H1 (cell line): ENCODE measurements around the gene DNAJB7. TPM values are rescaled to one million over a fixed set of nuclear protein-coding genes. Genes with fewer than 3 reads are reported as not detected.

Experiments
- CTCF ChIA-PET: fragments of 300-600 bp; sonication (Branson Sonifier 250); formaldehyde crosslinking; loops from one replicate; lab custom pipeline; 2021; ENCODE audit not compliant: partially characterized antibody; lab: Charles Lee
- POLR2A ChIA-PET: fragments of 300-600 bp; sonication (Branson Sonifier 250); formaldehyde crosslinking; loops from one replicate; lab custom pipeline; 2021; ENCODE audit warnings: inconsistent platforms; ENCODE audit not compliant: partially characterized antibody; lab: Charles Lee
- DNase-seq, 2 experiments: peaks; one replicate each; pipeline versions ENCODE4 v3.0.0 to v3.0.0-alpha.2; 2010 to 2022; ENCODE audit warnings: low spot score in 2 of 2, low read depth in 1 of 2, mixed read lengths in 1 of 2
- FAIRE-seq: peaks from 2 replicates; lab custom pipeline; 2011; peaks lifted over from hg19 to GRCh38; lab: Jason Lieb, UNC
- H2AFZ ChIP-seq: 2 replicates; pipeline ENCODE4 v1.8.1; 2012; ENCODE audit warnings: low read length, inconsistent platforms
- H2AK5ac ChIP-seq: 2 replicates; pipeline ENCODE4 v1.6.1; 2013; ENCODE audit warnings: low read depth, low read length
- H2BK120ac ChIP-seq: replicated peaks from 2 replicates; pipeline ENCODE3; 2013; ENCODE audit warnings: low read depth, low read length, inconsistent platforms
- H2BK12ac ChIP-seq: 2 replicates; pipeline ENCODE4 v1.6.1; 2013; ENCODE audit warnings: low read depth, low read length
- H2BK15ac ChIP-seq: 2 replicates; pipeline ENCODE4 v1.6.1; 2013; ENCODE audit warnings: low read length
- H2BK20ac ChIP-seq: 2 replicates; pipeline ENCODE4 v1.6.1; 2013; ENCODE audit warnings: low read length
- H2BK5ac ChIP-seq: 2 replicates; pipeline ENCODE4 v1.6.1; 2013; ENCODE audit warnings: low read depth, low read length
- H3K14ac ChIP-seq: 2 replicates; pipeline ENCODE4 v1.6.1; 2013; ENCODE audit warnings: inconsistent platforms; ENCODE audit not compliant: insufficient read length
- H3K18ac ChIP-seq: 2 replicates; pipeline ENCODE4 v1.6.1; 2013; ENCODE audit warnings: low read length; ENCODE audit errors: extremely low read depth
- H3K23ac ChIP-seq: 2 replicates; pipeline ENCODE4 v1.6.1; 2013; ENCODE audit warnings: inconsistent platforms; ENCODE audit not compliant: insufficient read length
- H3K23me2 ChIP-seq: 2 replicates; pipeline ENCODE4 v1.6.1; 2013; ENCODE audit warnings: low read depth, low read length
- H3K27ac ChIP-seq: 2 replicates; pipeline ENCODE4 v1.6.1; 2011; ENCODE audit warnings: low read depth, low read length, inconsistent platforms
- H3K27me3 ChIP-seq, 4 experiments: replicated peaks in 1 of 4; 1 replicate in 1 of 4; 2 replicates in 3 of 4; pipeline versions ENCODE4 v1.6.1 to v1.8.1; 2011 to 2013; ENCODE audit warnings: low read length in 3 of 4, mild to moderate bottlenecking in 3 of 4, inconsistent platforms in 2 of 4, mixed read lengths in 2 of 4, moderate library complexity in 1 of 4; ENCODE audit not compliant: control insufficient read depth in 3 of 4, insufficient read depth in 3 of 4; ENCODE audit errors: extremely low read depth in 1 of 4
- H3K36me3 ChIP-seq, 4 experiments: 2 replicates each; pipeline versions ENCODE4 v1.6.1 to v1.8.1; 2011 to 2013; ENCODE audit warnings: mild to moderate bottlenecking in 4 of 4, low read length in 3 of 4, moderate library complexity in 2 of 4, control low read depth in 1 of 4, inconsistent platforms in 1 of 4; ENCODE audit not compliant: insufficient read depth in 4 of 4, control insufficient read depth in 2 of 4
- H3K4ac ChIP-seq: replicated peaks from 2 replicates; pipeline ENCODE3; 2013; ENCODE audit warnings: low read length, low read depth, mixed read lengths, inconsistent platforms; ENCODE audit not compliant: insufficient read length
- H3K4me1 ChIP-seq, 4 experiments: replicated peaks in 1 of 4; 1 replicate in 1 of 4; 2 replicates in 3 of 4; pipeline versions ENCODE4 v1.6.1 to v1.8.1; 2011 to 2013; ENCODE audit warnings: low read length in 3 of 4, inconsistent platforms in 2 of 4, mixed read lengths in 1 of 4; ENCODE audit not compliant: insufficient read depth in 4 of 4, control insufficient read depth in 3 of 4
- H3K4me2 ChIP-seq, 2 experiments: 2 replicates each; pipeline versions ENCODE4 v1.6.1 to v1.8.1; 2011 to 2013; ENCODE audit warnings: low read depth in 2 of 2, low read length in 2 of 2, control low read depth in 1 of 2, inconsistent platforms in 1 of 2, mild to moderate bottlenecking in 1 of 2; ENCODE audit not compliant: insufficient read depth in 1 of 2
- H3K4me3 ChIP-seq, 4 experiments: fragments of 200-600, 300-600 bp in 1 of 4; sonication (generic), shearing (Covaris generic), sonication (Bioruptor Twin) in 1 of 4; 2 replicates each; pipeline versions ENCODE4 v1.5.1 to v1.8.1; 2011 to 2016; ENCODE audit warnings: low read length in 4 of 4, low read depth in 3 of 4, control low read depth in 2 of 4, inconsistent platforms in 2 of 4, mild to moderate bottlenecking in 2 of 4, mixed read lengths in 1 of 4, moderate library complexity in 1 of 4; ENCODE audit not compliant: insufficient read depth in 2 of 4; ENCODE audit errors: extremely low read depth in 1 of 4
- H3K56ac ChIP-seq: replicated peaks from 2 replicates; pipeline ENCODE3; 2013; ENCODE audit warnings: low read depth, mild to moderate bottlenecking, mixed read lengths, low read length, inconsistent platforms; ENCODE audit not compliant: insufficient read length
- H3K79me1 ChIP-seq: 2 replicates; pipeline ENCODE4 v1.6.1; 2013; ENCODE audit warnings: low read depth, low read length, control low read depth
- H3K79me2 ChIP-seq, 2 experiments: 2 replicates each; pipeline versions ENCODE4 v1.6.1 to v1.8.1; 2012 to 2013; ENCODE audit warnings: low read length in 2 of 2, mild to moderate bottlenecking in 2 of 2, inconsistent platforms in 1 of 2; ENCODE audit not compliant: insufficient read depth in 2 of 2, control insufficient read depth in 1 of 2
- H3K9ac ChIP-seq, 4 experiments: replicated peaks in 1 of 4; 1 replicate in 1 of 4; 2 replicates in 3 of 4; pipeline versions ENCODE4 v1.6.1 to v1.8.1; 2011 to 2013; ENCODE audit warnings: low read depth in 3 of 4, low read length in 3 of 4, control low read depth in 2 of 4, mild to moderate bottlenecking in 2 of 4, moderate library complexity in 2 of 4, inconsistent platforms in 1 of 4; ENCODE audit errors: extremely low read depth in 1 of 4
- H3K9me3 ChIP-seq, 2 experiments: 2 replicates each; pipeline versions ENCODE4 v1.6.1 to v1.8.1; 2012 to 2013; ENCODE audit warnings: mild to moderate bottlenecking in 2 of 2, moderate library complexity in 2 of 2, control low read depth in 1 of 2, inconsistent platforms in 1 of 2, low read depth in 1 of 2, low read length in 1 of 2, mixed read lengths in 1 of 2; ENCODE audit not compliant: insufficient read depth in 2 of 2
- H4K20me1 ChIP-seq, 2 experiments: replicated peaks in 1 of 2; 2 replicates each; pipeline versions ENCODE3 to v1.8.1; 2011 to 2013; ENCODE audit warnings: inconsistent platforms in 2 of 2, low read length in 2 of 2, mild to moderate bottlenecking in 1 of 2; ENCODE audit not compliant: insufficient read depth in 2 of 2, control insufficient read depth in 1 of 2
- H4K5ac ChIP-seq: 2 replicates; pipeline ENCODE4 v1.6.1; 2013; ENCODE audit warnings: low read length, low read depth, mixed read lengths, inconsistent platforms; ENCODE audit not compliant: insufficient read length
- H4K8ac ChIP-seq: 2 replicates; pipeline ENCODE4 v1.8.0; 2013; ENCODE audit warnings: mild to moderate bottlenecking, moderate library complexity, low read length, inconsistent platforms; ENCODE audit not compliant: insufficient read depth; ENCODE audit errors: extremely low read depth
- H4K91ac ChIP-seq: replicated peaks from 2 replicates; pipeline ENCODE3; 2013; ENCODE audit warnings: low read length, mixed read lengths, inconsistent platforms; ENCODE audit not compliant: insufficient read length
- KDM1A ChIP-seq: fragments of 200-600, 300-600 bp; sonication (generic); IDR thresholded peaks from 2 replicates; pipeline ENCODE4 v1.7.1; 2016; ENCODE audit warnings: mild to moderate bottlenecking, low read length, borderline replicate concordance
- WGBS, 2 experiments: shearing (Covaris generic) in 1 of 2; methylation state at CpG; one replicate each; pipeline versions ENCODE4 v1.1.6 to v1.1.7; 2013 to 2015; ENCODE audit warnings: low lambda C conversion rate in 2 of 2, mixed read lengths in 2 of 2, inconsistent platforms in 1 of 2, low coverage in 1 of 2, missing lambda C conversion rate in 1 of 2; ENCODE audit not compliant: insufficient replicate concordance in 2 of 2, insufficient coverage in 1 of 2, insufficient read length in 1 of 2; ENCODE audit errors: extremely low coverage in 1 of 2, missing lambda C conversion rate in 1 of 2; 5-methylcytosine and 5-hydroxymethylcytosine counted together
- polyA plus RNA-seq, 7 experiments: library from polyadenylated mRNA; depleted of rRNA in 3 of 7; stranded (reverse) in 5 of 7; unstranded in 2 of 7; fragments of >200 nt in 5 of 7; fragments of 200-250 nt in 2 of 7; gene quantifications; 1 replicate in 5 of 7; 2 replicates in 1 of 7; 4 replicates in 1 of 7; pipeline versions ENCODE4 v1.2.1 to v1.2.3, GENCODE V29; 2011 to 2013; ENCODE audit warnings: missing spikeins in 2 of 7, mixed read lengths in 2 of 7
- total RNA-seq: library from RNA; stranded (reverse); fragmentation: NEBNext Ultra II Directional; extraction: Animal tissue kit (Norgen Biotek cat#: 25700); gene quantifications from 2 replicates; pipeline ENCODE4 v1.2.1, GENCODE V29; 2021

The DNAJB7 gene
- total and polyA plus RNA-seq, 2 of the 8 experiments (the other 6 are each of a cell fraction or from before 2014, with no cell fraction given), result not detected

- CTCF ChIA-PET, result interaction anchor here (0.6 to 1.7 kb wide), 2 partner anchors 17 to 155 kb away, joined by 3 read pairs; no protein-coding TSS in a partner anchor
- Histone ChIP-seq H3K23me2 (no peaks in the 10 kb centered on the region), H3K79me2 (no peaks in the 10 kb centered on the region)
These were observed 15.6 kb upstream of the DNAJB7 start for GRCh38 chr22:40877488-40877887.

More at GRCh38 chr22:40877488-40877887, 15.6 kb upstream of the DNAJB7 start:
- Histone ChIP-seq H2AK5ac (no peak overlapping the region), H3K4me3 (no peak overlapping the region), H2BK20ac (no peak overlapping the region), H2BK15ac (no peak overlapping the region), H4K20me1 (no peaks in the 10 kb centered on the region), H2BK12ac (no peak overlapping the region), H3K4me2 (no peak overlapping the region), H3K79me1 (no peaks in the 10 kb centered on the region), H3K9me3 (no peaks in the 10 kb centered on the region), H4K8ac (no peak overlapping the region), H3K27me3 (no peaks in the 10 kb centered on the region), H3K18ac (no peak overlapping the region), H3K27ac (no peak overlapping the region), H3K4ac (no peak overlapping the region), H3K9ac (no peak overlapping the region), H4K5ac (no peak overlapping the region), H2BK120ac (no peak overlapping the region), H3K36me3 (peaks cover 0 to 12% (median 5%) of the 10 kb centered on the region in 4 experiments; a peak in 5 of 8 replicates), H3K56ac (no peak overlapping the region), H3K14ac (no peak overlapping the region), H2BK5ac (no peak overlapping the region), H4K91ac (no peak overlapping the region), H2AFZ (no peak overlapping the region), H3K23ac (no peak overlapping the region), H3K4me1 (no peaks in the 10 kb centered on the region)
- FAIRE-seq, result no peak
- POLR2A ChIA-PET, result interaction anchor here (1.2 to 1.8 kb wide), 3 partner anchors 10 to 215 kb away, joined by 3 to 8 read pairs (median 6); partner anchors contain the start of genes EP300 and XPNPEP3
- WGBS, 2 experiments, result 93% methylated on average over 3 of the region's 3 CpGs; no CpG with 5 or more reads in 1 of the 2 experiments
- TF ChIP-seq KDM1A, result no peak
- DNase-seq, result no peak
